A549 (cell line): ENCODE data around the gene TCFL5.

Source experiments
- BHLHE40 ChIP-seq: IDR thresholded peaks from 2 replicates; pipeline ENCODE4 v1.6.1; 2012; ENCODE audit warnings: low read depth, low read length, inconsistent platforms
- EP300 ChIP-seq, 2 experiments: fragments of >200 bp; sonication (Bioruptor Twin); formaldehyde crosslinking; IDR thresholded peaks; 2 replicates in 1 of 2; 3 replicates in 1 of 2; pipeline ENCODE4 v1.6.1; 2016 to 2017
- JUN ChIP-seq, 2 experiments: fragments of >200 bp; sonication (Bioruptor Twin); formaldehyde crosslinking; IDR thresholded peaks; 2 replicates in 1 of 2; 3 replicates in 1 of 2; pipeline ENCODE4 v1.6.1; 2016 to 2017
- POLR2AphosphoS2 ChIP-seq: conservative IDR thresholded peaks from 2 replicates; pipeline ENCODE4 v1.6.1; 2012; ENCODE audit warnings: low read length, improper control_type of control experiment, inconsistent platforms
- RAD21 ChIP-seq, 2 experiments: fragments of >200 bp in 1 of 2; sonication (Bioruptor Twin) in 1 of 2; formaldehyde crosslinking in 1 of 2; IDR thresholded peaks in 1 of 2; conservative IDR thresholded peaks in 1 of 2; 2 replicates in 1 of 2; 3 replicates in 1 of 2; pipeline ENCODE4 v1.6.1; 2012 to 2018; ENCODE audit warnings: inconsistent platforms in 1 of 2
- SREBF2 ChIP-seq: fragments of 450-650 bp; IDR thresholded peaks from 2 replicates; pipeline ENCODE4 v1.6.1; 2014; ENCODE audit warnings: mild to moderate bottlenecking, moderate library complexity
- TF ChIP-seq, protein P1 (sequence below): fragments of >200 bp; sonication (Bioruptor Twin); formaldehyde crosslinking; IDR thresholded peaks from 3 replicates; pipeline ENCODE4 v1.5.1; 2016

DNA sequence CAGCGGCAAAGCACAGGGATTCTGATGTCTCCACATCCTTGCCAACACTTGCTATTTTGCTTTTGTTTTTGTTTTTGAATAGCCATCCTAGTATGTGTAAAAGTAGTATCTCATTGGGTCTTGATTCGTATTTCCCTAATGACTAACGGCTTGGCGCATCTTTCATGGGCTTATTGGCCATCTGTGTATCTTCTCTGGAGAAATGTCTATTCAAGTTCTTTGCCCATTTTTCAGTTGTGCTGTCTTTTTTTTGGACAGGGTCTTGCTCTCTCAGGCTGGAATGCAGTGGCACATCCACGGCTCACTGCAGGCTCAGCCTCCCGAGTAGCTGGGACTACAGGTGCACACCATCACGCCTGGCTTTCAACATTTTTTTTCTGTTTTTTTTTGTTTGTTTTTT, 17.4 kb downstream of the TCFL5 start:
- TF ChIP-seq, protein P1, sequence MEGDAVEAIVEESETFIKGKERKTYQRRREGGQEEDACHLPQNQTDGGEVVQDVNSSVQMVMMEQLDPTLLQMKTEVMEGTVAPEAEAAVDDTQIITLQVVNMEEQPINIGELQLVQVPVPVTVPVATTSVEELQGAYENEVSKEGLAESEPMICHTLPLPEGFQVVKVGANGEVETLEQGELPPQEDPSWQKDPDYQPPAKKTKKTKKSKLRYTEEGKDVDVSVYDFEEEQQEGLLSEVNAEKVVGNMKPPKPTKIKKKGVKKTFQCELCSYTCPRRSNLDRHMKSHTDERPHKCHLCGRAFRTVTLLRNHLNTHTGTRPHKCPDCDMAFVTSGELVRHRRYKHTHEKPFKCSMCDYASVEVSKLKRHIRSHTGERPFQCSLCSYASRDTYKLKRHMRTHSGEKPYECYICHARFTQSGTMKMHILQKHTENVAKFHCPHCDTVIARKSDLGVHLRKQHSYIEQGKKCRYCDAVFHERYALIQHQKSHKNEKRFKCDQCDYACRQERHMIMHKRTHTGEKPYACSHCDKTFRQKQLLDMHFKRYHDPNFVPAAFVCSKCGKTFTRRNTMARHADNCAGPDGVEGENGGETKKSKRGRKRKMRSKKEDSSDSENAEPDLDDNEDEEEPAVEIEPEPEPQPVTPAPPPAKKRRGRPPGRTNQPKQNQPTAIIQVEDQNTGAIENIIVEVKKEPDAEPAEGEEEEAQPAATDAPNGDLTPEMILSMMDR: no peak
- TF ChIP-seq RAD21 (conservative IDR thresholded peaks at IDR 0.05 in 1 of 2, IDR thresholded peaks at IDR 0.05 in 1 of 2) (no peak), SREBF2 (no peak), JUN (IDR thresholded peaks at IDR 0.05) (no peak), EP300 (IDR thresholded peaks at IDR 0.05) (no peak), POLR2AphosphoS2 (no peak), BHLHE40 (no peak)
